Activated T-helper 17 cell treated with anti-CD3 and anti-CD28 coated beads, Interleukin-2, amount 50 U/mL, for 72 hours (primary cell): ENCODE measurements around the gene TMEM121. TPM values are rescaled to one million over a fixed set of nuclear protein-coding genes. Genes with fewer than 3 reads are reported as not detected.

Experiments
- ATAC-seq: fragments of 150-1000 bp; cut with Tn5 transposase; replicated peaks from 2 replicates; pipeline ENCODE4 v1.10.0; 2021; ENCODE audit warnings: mild to moderate bottlenecking, moderate library complexity
- H3K27ac Mint-ChIP-seq: one replicate; pipeline ENCODE4 v1.8.0; 2022; ENCODE audit warnings: mixed read lengths
- H3K27me3 Mint-ChIP-seq: one replicate; pipeline ENCODE4 v1.8.0; 2022; ENCODE audit warnings: mixed read lengths
- H3K36me3 Mint-ChIP-seq: one replicate; pipeline ENCODE4 v1.8.0; 2022; ENCODE audit warnings: low read depth, mild to moderate bottlenecking, mixed read lengths
- H3K4me1 Mint-ChIP-seq: one replicate; pipeline ENCODE4 v1.8.0; 2022; ENCODE audit warnings: mixed read lengths
- H3K4me3 Mint-ChIP-seq: one replicate; pipeline ENCODE4 v1.8.0; 2022; ENCODE audit warnings: mild to moderate bottlenecking, mixed read lengths
- H3K9me3 Mint-ChIP-seq: one replicate; pipeline ENCODE4 v1.8.0; 2022; ENCODE audit warnings: mixed read lengths
- total RNA-seq, 2 donors: library from RNA; stranded (reverse); gene quantifications; one replicate each; pipeline ENCODE4 v1.2.3, GENCODE V29; 2022

Gene TMEM121
- total RNA-seq, 2 donors from 2014 or later, result 2.5 to 12.3 TPM

DNA sequence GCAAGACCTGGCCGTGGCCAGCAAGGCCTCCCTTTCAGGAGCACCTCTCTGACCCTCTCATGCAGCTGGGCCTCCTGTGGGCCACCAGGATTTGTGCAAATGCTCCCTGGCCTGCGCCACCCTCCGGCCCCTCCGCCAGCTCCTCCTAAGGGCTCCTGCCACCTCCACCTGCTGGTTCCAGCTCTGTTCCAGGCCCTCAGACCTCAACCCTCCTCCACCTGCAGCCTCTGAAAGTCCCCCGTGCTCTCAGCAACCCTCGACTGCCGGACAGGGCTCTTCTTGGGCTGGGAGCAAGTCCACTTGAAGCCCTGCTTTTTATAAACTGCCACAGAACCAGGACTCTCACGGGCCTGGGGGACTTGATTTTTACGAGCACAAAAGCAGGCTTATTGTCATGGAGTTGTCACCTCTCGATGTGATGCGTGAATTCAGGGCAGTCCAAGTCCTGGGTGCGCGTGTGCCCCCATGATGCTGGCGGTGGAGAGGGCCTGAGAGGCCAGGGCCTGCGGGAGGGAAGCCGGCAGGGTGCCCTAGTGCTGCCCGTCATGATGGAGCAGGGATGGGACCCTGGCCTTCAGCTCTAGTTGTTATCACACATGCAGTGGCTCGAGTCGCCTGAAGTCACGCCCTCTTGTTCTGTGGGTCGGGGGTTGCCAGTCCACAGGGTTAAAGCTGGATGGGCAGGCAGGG lies 26.2 kb upstream of the TMEM121 start:
- H3K27ac Mint-ChIP-seq, result no peak overlapping the region
- no peaks in the 10 kb centered on the region for H3K36me3 Mint-ChIP-seq
- H3K9me3 Mint-ChIP-seq, result no peaks in the 10 kb centered on the region
- ATAC-seq, result no peak
- H3K27me3 Mint-ChIP-seq, result no peaks in the 10 kb centered on the region
- H3K4me3 Mint-ChIP-seq, result no peak overlapping the region
- no peaks in the 10 kb centered on the region for H3K4me1 Mint-ChIP-seq

DNA sequence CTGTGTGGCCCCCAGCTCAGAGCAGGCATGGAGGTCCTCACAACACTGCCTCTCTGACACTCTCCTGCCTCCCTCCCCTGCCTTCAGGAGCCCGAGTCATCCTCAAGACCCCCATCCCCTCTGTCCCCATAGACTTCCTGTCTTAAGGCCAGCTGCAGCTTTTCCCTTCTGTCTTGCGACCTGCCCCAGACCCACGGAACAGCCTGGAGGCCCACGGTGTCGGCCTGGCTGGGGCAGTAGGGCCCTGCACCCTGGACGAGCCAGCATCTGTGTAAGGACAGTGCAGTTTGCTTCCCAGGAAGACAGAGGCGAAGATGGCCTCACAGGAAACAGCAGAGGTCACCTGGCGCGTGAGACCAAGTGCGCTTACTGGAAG lies 25.7 kb upstream of the TMEM121 start:
- no peaks in the 10 kb centered on the region for H3K27me3 Mint-ChIP-seq
- no peaks in the 10 kb centered on the region for H3K9me3 Mint-ChIP-seq
- no peaks in the 10 kb centered on the region for H3K4me1 Mint-ChIP-seq
- H3K36me3 Mint-ChIP-seq, result no peaks in the 10 kb centered on the region
- no peak overlapping the region for H3K27ac Mint-ChIP-seq
- H3K4me3 Mint-ChIP-seq, result no peak overlapping the region
- ATAC-seq, result no peak

GRCh38 chr14:105501504-105502291 lies 24.7 kb upstream of the TMEM121 start:
- no peak for ATAC-seq
- no peaks in the 10 kb centered on the region for H3K9me3 Mint-ChIP-seq
- no peak overlapping the region for H3K4me3 Mint-ChIP-seq
- H3K36me3 Mint-ChIP-seq, result no peaks in the 10 kb centered on the region
- no peak overlapping the region for H3K27ac Mint-ChIP-seq
- no peaks in the 10 kb centered on the region for H3K27me3 Mint-ChIP-seq
- H3K4me1 Mint-ChIP-seq, result no peaks in the 10 kb centered on the region

DNA sequence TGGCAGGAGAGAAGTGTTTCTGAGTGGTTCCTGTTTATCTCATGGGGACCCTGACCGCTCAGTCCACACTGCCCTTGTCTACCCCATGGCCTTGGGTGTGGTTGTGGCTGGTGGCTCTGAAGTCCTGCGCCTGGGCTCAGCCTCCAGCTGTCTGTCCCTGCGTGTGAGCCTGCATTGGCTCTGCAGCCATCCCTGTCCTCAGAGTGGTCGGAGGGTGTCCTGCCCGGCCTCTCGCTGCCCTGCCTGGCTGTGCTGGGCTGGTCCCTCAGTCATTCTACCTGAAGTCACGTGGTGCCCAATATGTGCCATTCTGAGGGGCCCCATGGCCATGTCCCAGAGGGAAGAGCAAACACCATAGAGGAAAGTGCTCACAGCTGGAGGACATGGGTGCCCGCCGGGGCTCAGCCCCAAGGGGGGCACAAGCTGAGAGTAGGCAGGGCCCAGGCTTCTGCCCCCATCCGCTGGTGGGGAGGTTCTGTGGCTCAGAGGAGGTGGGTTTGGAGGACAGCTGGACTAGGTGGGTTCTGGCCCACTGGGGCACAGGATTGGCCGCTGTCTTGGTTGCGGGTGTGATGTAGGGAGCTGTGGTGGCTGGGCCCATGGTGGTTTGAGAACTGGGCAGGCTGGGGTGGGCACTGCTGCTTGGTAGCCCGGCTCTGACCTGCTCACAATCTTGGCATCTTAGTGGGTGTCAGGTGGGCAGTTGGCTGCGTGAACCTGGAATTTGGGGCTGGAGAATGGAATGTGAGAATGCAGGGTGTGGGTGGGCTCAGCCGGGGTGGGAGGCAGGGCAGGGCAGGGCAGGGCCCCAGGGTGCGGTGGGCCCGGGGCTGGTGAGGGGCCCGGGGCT lies 23.7 kb upstream of the TMEM121 start:
- no peaks in the 10 kb centered on the region for H3K27me3 Mint-ChIP-seq
- no peaks in the 10 kb centered on the region for H3K36me3 Mint-ChIP-seq
- no peak overlapping the region for H3K4me3 Mint-ChIP-seq
- H3K27ac Mint-ChIP-seq, result no peak overlapping the region
- ATAC-seq, result no peak
- H3K4me1 Mint-ChIP-seq, result no peaks in the 10 kb centered on the region
- no peaks in the 10 kb centered on the region for H3K9me3 Mint-ChIP-seq

DNA sequence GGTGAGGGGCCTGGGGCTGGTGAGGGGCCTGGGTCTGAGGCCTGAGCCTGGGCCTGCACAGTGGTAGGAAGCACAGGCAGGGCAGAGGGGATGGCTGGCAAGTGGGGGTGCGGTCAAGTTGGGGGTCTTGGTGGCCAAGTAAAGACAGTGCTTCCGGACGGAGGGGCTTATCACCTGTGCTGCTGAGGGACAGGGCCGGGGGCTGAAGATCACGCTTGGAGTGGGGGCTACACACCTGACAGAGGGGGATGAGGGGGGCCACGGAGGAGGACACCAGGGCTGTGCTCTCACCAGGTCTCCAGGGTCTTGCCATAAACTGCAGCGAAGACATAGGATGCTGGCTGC lies 23.1 kb upstream of the TMEM121 start:
- no peak for ATAC-seq
- Mint-ChIP-seq H3K4me1 (no peaks in the 10 kb centered on the region), H3K4me3 (no peak overlapping the region), H3K36me3 (no peaks in the 10 kb centered on the region), H3K27me3 (no peaks in the 10 kb centered on the region), H3K27ac (no peak overlapping the region), H3K9me3 (no peaks in the 10 kb centered on the region)

DNA sequence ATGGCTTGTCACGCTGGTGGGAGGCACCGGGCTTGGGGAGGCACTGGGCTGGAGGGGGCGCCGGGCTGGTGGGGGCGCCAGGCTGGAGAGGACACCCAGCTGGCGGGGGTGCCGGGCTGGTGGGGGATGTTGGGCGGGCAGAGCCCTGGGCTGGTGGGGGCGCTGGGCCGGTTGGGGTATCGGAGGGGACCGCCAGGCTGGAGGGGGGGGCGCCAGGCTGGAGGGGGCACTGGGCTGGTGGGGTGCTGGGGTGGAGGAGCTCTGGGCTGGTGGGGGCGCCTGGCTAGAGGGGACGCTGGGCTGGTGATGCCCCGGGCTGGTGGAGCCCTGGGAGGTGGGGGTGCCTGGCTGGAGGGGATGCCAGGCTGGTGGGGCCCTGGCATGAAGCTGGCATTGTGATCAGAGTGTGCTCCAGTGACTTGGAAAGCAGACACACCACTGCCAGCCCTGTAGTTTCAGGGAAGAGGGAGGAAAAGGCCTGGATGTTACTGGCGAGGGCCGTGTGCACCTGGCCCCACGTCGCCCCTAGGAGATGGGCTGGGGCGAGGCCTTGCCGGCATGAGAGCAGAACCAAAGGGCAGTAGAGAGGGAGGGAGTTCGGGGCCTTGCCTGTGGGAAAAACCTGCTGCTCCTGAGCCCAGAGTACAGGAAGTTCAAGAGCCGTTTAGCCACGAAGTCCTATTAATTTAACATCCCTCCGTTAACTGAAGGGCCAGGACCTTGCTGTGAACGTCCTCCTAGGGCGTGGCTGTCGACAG lies 22.3 kb upstream of the TMEM121 start:
- H3K4me3 Mint-ChIP-seq, result no peak overlapping the region
- H3K9me3 Mint-ChIP-seq, result no peaks in the 10 kb centered on the region
- H3K27me3 Mint-ChIP-seq, result peaks cover 4% of the 10 kb centered on the region
- ATAC-seq, result no peak
- no peaks in the 10 kb centered on the region for H3K4me1 Mint-ChIP-seq
- no peak overlapping the region for H3K27ac Mint-ChIP-seq
- no peaks in the 10 kb centered on the region for H3K36me3 Mint-ChIP-seq

DNA sequence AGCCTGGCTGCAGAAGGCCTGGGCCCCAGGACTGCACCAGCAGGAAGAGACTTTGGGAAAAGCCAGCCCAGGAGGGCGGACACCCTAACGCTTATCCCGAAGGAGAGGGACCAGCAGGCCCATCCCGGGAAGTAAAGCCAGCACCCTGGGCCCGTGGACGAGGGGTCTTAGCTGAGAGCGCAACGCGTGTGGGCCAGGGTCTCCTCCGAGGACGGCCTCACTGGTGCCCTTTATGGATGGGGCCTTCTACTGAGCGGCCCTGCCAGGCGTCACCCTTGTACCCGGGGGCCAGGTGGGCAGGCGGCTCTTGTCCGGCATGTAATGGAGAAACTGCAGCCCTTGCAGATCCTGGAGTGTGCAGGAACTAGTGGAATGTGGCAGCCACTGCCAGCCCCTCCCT lies 21.3 kb upstream of the TMEM121 start:
- no peak overlapping the region for H3K4me3 Mint-ChIP-seq
- no peaks in the 10 kb centered on the region for H3K36me3 Mint-ChIP-seq
- ATAC-seq, result no peak
- no peaks in the 10 kb centered on the region for H3K4me1 Mint-ChIP-seq
- H3K9me3 Mint-ChIP-seq, result no peaks in the 10 kb centered on the region
- H3K27me3 Mint-ChIP-seq, result peaks cover 4% of the 10 kb centered on the region
- H3K27ac Mint-ChIP-seq, result no peak overlapping the region

GRCh38 chr14:105507247-105507646 lies 19.1 kb upstream of the TMEM121 start:
- Mint-ChIP-seq H3K9me3 (no peaks in the 10 kb centered on the region), H3K4me1 (no peaks in the 10 kb centered on the region), H3K27ac (no peak overlapping the region), H3K27me3 (peaks cover 7% of the 10 kb centered on the region), H3K4me3 (no peak overlapping the region), H3K36me3 (no peaks in the 10 kb centered on the region)
- no peak for ATAC-seq

DNA sequence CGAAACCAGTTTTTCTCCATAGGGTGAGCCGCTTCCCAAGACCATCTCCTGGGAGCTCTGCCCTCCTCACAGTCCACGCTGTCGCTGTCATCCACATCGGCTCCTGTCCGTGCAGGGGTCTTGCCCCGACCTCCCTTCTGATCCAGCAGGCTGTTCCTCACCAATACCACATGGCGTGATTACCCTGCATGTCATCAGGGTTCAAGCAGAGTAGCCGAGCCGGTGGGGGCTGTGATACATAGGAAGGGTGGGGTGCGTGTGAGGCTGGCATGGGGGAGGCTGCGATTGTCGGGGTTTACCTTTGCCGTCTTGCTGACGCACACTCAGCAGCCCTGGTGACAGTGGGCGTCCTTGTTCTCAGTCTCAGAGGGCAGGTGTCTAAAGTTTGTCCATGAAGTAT lies 18.3 kb upstream of the TMEM121 start:
- Mint-ChIP-seq H3K27ac (no peak overlapping the region), H3K4me1 (no peaks in the 10 kb centered on the region), H3K27me3 (peaks cover 11% of the 10 kb centered on the region), H3K4me3 (no peak overlapping the region), H3K36me3 (no peaks in the 10 kb centered on the region), H3K9me3 (no peaks in the 10 kb centered on the region)
- no peak for ATAC-seq

- no peaks in the 10 kb centered on the region for H3K36me3 Mint-ChIP-seq
- no peaks in the 10 kb centered on the region for H3K4me1 Mint-ChIP-seq
- H3K27ac Mint-ChIP-seq, result no peak overlapping the region
- H3K4me3 Mint-ChIP-seq, result no peak overlapping the region
- no peak for ATAC-seq
- peaks cover 16% of the 10 kb centered on the region for H3K27me3 Mint-ChIP-seq
- no peaks in the 10 kb centered on the region for H3K9me3 Mint-ChIP-seq
Observed at GRCh38 chr14:105508601-105509000, 17.8 kb upstream of the TMEM121 start.

DNA sequence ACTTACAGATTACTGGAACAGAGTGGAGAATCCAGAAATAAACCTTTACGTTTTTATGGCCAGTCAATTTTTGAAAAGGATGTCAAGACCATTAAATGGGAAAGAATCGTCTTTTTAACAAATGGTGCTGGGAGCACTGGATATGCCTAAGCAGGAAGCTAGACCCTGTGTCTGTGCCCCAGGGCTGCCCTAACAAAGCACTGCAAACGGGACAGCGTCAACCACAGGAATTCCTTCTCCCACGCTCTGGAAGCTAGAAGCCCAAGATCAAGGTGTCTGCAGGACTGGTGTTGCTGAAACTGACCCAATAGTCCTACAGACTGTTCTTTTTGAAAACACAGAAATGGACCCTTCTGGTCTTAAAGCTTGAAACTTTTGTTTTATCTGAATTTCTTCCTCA lies 9.3 kb upstream of the TMEM121 start:
- Mint-ChIP-seq H3K27me3 (peaks cover 36% of the 10 kb centered on the region), H3K36me3 (no peaks in the 10 kb centered on the region), H3K27ac (no peak overlapping the region), H3K4me3 (no peak overlapping the region), H3K9me3 (no peaks in the 10 kb centered on the region), H3K4me1 (no peaks in the 10 kb centered on the region)
- no peak for ATAC-seq

GRCh38 chr14:105519946-105520698 lies 6.3 kb upstream of the TMEM121 start:
- H3K27ac Mint-ChIP-seq, result no peak overlapping the region
- no peaks in the 10 kb centered on the region for H3K9me3 Mint-ChIP-seq
- no peak for ATAC-seq
- peaks cover 20% of the 10 kb centered on the region for H3K27me3 Mint-ChIP-seq
- no peaks in the 10 kb centered on the region for H3K4me1 Mint-ChIP-seq
- no peak overlapping the region for H3K4me3 Mint-ChIP-seq
- H3K36me3 Mint-ChIP-seq, result no peaks in the 10 kb centered on the region

DNA sequence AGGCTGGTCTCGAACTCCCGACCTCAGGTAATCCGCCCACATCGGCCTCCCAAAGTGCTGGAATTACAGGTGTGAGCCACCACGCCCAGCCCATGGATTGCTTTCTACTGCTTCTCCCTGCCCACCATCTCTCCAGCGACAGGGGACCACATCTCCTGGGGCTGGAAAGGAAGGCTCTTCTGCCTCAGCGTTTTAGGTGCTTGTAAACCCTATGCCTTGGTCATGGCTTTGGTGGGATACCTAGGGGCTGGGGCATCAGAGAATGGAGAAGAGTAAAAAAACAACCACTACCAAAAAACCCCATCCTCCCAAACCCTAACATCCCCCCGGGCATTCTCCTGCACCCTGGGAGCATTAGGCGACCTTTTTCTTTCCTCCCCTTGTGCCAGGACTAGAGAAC lies 1.1 kb upstream of the TMEM121 start:
- Mint-ChIP-seq H3K4me3 (peak overlapping the region; percentile 48), H3K27ac (no peak overlapping the region), H3K9me3 (no peaks in the 10 kb centered on the region), H3K4me1 (no peaks in the 10 kb centered on the region), H3K27me3 (peaks cover 2% of the 10 kb centered on the region), H3K36me3 (peaks cover 4% of the 10 kb centered on the region)
- no peak for ATAC-seq
